ENCODE measurements around the gene MGARP. TPM values are rescaled to one million over a fixed set of nuclear protein-coding genes. Genes with fewer than 3 reads are reported as not detected.
"Not testable (repeated sequence)": the region's sequence is repeated elsewhere in the genome, so short reads cannot be mapped to it uniquely, and the experiment has no call there.

Gene MGARP
- 0.60 TPM for total RNA-seq
- long read RNA-seq, result 0 reads

GRCh38 chr4:139279760-139280620, at the start of gene MGARP:
MGARP (minus strand) TSS chr4:139280225; CDS start chr4:139280158, 67 bp downstream.
- intact Hi-C loops (cut with micrococcal nuclease), result no loop called here
- H3K27me3 ChIP-seq (ENCODE audit: low read depth), result peaks cover 51% of the 10 kb centered on the region

GRCh38 chr4:139329665-139330200, 49.7 kb upstream of the MGARP start:
- no peak for TF ChIP-seq CTCF (IDR thresholded peaks at IDR 0.05; ENCODE audit: borderline replicate concordance)
- peaks cover 13% of the 10 kb centered on the region for H3K36me3 ChIP-seq
- H3K9me3 ChIP-seq (replicated peaks), result no peaks in the 10 kb centered on the region
- no peak for DNase-seq
- H3K4me3 ChIP-seq, result no peak overlapping the region
- no peak overlapping the region for H3K27ac ChIP-seq (replicated peaks)
- intact Hi-C loops (cut with micrococcal nuclease), result no loop called here
- H3K27me3 ChIP-seq (ENCODE audit: low read depth), result no peaks in the 10 kb centered on the region
- no peaks in the 10 kb centered on the region for H3K4me1 ChIP-seq

More at GRCh38 chr4:139279760-139280620, at the start of gene MGARP:
- peaks cover 16% of the 10 kb centered on the region for H3K4me1 ChIP-seq
- H3K4me3 ChIP-seq, result peak within 1 kb of the TSS; percentile 68
- no peak for TF ChIP-seq CTCF (IDR thresholded peaks at IDR 0.05; ENCODE audit: borderline replicate concordance)
- H3K27ac ChIP-seq (replicated peaks), result no peak within 1 kb of the TSS
- DNase-seq, result peak; percentile 16
- no peaks in the 10 kb centered on the region for H3K36me3 ChIP-seq
- no peaks in the 10 kb centered on the region for H3K9me3 ChIP-seq (replicated peaks)

DNA sequence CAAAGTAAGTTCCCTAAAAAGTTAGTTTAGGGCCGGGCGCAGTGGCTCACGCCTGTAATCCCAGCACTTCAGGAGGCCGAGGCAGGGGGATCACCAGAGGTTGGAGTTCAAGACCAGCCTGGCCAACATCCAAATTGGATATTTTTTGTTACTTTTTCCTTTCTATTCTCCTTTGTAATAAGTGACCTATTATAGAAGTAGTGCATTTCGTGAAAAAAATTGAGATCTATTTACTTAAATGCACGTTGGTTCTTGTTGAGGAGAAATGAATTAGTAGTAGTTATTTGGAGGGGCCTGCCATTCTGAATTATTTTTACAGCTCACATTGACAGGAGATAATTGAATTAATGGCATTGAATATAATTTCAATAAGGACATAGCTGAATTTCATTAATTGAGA, 44.6 kb upstream of the MGARP start:
- H3K27ac ChIP-seq (replicated peaks), result no peak overlapping the region

DNA sequence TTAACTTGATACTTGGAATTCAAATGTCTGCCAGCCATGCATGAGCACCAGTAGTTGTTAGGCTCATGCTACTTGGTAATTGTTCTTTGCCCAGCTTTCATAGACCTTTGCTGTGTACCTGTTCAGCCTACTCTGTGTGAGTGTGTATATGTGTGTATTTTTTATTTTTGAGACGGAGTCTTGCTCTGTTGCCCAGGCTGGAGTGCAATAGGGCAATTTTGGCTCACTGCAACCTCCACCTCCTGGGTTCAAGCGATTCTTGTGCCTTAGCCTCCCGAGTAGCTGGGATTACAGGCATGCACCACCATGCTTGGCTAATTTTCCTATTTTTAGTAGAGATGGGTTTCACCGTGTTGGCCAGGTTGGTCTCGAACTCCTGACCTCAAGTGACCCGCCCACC, 42.5 kb upstream of the MGARP start:
- not testable (repeated sequence) for H3K36me3 ChIP-seq; H3K9me3 ChIP-seq (replicated peaks)

More for the DNA sequence above, 44.6 kb upstream of the MGARP start:
- H3K36me3 ChIP-seq, result peaks cover 7% of the 10 kb centered on the region
- H3K27me3 ChIP-seq (ENCODE audit: low read depth), result no peaks in the 10 kb centered on the region
- no peak overlapping the region for H3K4me3 ChIP-seq
- TF ChIP-seq CTCF (IDR thresholded peaks at IDR 0.05; ENCODE audit: borderline replicate concordance), result no peak
- intact Hi-C loops (cut with micrococcal nuclease), result no loop called here
- peaks cover 21% of the 10 kb centered on the region for H3K4me1 ChIP-seq
- no peaks in the 10 kb centered on the region for H3K9me3 ChIP-seq (replicated peaks)
- DNase-seq, result no peak

DNA sequence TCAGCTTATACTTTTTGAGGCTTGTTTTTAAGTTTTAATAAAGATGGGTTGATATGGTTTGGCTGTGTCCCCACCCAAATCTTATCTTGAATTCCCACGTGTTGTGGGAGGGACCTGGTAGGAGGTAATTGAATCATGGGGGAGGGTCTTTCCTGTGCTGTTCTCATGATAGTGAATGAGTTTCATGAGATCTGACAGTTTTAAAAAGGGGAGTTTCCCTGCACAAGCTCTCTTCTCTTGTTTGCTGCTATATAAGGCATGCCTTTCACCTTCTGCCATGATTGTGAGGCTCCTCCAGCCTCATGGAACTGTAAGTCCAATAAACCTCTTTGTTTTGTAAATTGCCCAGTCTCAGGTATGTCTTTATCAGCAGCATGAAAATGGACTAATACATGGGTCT, 42.0 kb upstream of the MGARP start:
- intact Hi-C loops (cut with micrococcal nuclease); DNase-seq; H3K27me3 ChIP-seq (ENCODE audit: low read depth): not testable (repeated sequence)

More for the DNA sequence above, 42.5 kb upstream of the MGARP start:
- H3K27me3 ChIP-seq (ENCODE audit: low read depth); H3K4me3 ChIP-seq; DNase-seq; intact Hi-C loops (cut with micrococcal nuclease); H3K27ac ChIP-seq (replicated peaks): not testable (repeated sequence)
- H3K4me1 ChIP-seq, result peaks cover 24% of the 10 kb centered on the region

DNA sequence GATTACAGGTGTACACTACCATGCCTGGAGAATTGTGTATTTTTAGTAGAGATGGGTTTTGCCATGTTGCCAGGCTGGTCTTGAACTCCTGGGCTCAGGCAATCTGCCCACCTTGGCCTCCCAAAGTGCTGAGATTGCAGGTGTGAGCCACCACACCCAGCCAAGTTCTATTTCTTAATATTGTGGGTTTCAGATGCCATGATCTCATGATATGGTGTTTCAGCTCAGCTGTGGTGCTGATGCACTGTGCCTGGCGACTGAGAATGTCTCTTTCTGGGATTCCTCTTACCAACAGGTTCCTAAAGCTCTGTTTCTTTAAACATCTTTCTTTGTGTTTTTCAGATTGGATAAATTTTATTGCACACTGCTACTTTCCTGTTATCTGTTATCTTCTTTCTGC, 39.5 kb upstream of the MGARP start:
- no peak for TF ChIP-seq CTCF (IDR thresholded peaks at IDR 0.05; ENCODE audit: borderline replicate concordance)
- Histone ChIP-seq H3K4me3 (no peak overlapping the region), H3K4me1 (peaks cover 53% of the 10 kb centered on the region), H3K9me3 (replicated peaks) (no peaks in the 10 kb centered on the region), H3K27me3 (ENCODE audit: low read depth) (no peaks in the 10 kb centered on the region), H3K27ac (replicated peaks) (no peak overlapping the region), H3K36me3 (no peaks in the 10 kb centered on the region)
- no peak for DNase-seq
- intact Hi-C loops (cut with micrococcal nuclease), result no loop called here

More for the DNA sequence above, 42.0 kb upstream of the MGARP start:
- H3K4me1 ChIP-seq, result peaks cover 29% of the 10 kb centered on the region
- not testable (repeated sequence) for H3K27ac ChIP-seq (replicated peaks); H3K9me3 ChIP-seq (replicated peaks); H3K36me3 ChIP-seq; H3K4me3 ChIP-seq
